Urothelium cell line (cell line): ENCODE results near the gene ZMYND19.
"Not testable (repeated sequence)": the region's sequence is repeated elsewhere in the genome, so short reads cannot be mapped to it uniquely, and the experiment has no call there.

Experiments
- DNase-seq: peaks from one replicate; pipeline ENCODE4 v3.0.0; 2011; ENCODE audit warnings: low spot score, mixed read lengths
- FAIRE-seq: peaks from 2 replicates; lab custom pipeline; 2011; peaks lifted over from hg19 to GRCh38; lab: Jason Lieb, UNC

Gene ZMYND19

DNA sequence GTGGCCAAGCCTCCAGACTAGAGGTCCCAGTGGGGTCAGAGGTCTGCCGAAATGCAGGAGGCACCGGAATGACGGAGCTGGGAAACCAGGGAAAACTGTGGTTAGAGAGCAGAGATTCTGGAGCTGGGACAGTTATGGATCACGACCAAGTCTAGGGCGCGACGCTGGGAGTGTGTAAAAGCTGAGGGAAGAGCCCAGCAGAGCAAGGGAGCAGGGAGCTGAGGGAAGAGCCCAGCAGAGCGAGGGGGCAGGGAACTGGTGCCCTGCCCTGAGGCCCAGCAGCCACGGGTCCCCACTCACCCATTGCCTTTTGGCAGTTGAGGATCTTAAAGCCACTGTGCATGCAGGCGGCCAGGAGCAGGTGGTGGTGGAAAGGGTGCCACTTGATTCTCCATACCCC is 26.2 kb downstream of the ZMYND19 start:
- DNase-seq (no peak), FAIRE-seq (no peak)

DNA sequence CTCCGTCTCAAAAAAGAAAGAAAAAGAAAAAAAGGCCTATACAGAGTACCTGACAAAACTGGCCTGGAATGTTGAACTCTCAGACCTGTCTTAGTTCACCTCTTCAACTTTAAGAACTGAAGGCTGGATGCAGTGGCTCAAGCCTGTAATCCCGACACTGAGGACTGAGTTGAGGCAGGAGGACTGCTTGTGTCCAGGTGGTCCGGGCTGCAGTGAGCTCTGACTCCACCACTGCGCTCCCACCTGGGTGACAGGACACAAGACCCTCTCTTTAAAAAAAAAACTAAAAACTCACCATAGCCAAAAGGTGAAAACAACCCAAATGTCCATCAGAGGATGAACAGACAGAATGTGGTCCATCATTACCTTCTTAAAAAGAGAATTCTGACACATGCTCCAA is 32.2 kb downstream of the ZMYND19 start:
- FAIRE-seq (no peak), DNase-seq (no peak)

DNA sequence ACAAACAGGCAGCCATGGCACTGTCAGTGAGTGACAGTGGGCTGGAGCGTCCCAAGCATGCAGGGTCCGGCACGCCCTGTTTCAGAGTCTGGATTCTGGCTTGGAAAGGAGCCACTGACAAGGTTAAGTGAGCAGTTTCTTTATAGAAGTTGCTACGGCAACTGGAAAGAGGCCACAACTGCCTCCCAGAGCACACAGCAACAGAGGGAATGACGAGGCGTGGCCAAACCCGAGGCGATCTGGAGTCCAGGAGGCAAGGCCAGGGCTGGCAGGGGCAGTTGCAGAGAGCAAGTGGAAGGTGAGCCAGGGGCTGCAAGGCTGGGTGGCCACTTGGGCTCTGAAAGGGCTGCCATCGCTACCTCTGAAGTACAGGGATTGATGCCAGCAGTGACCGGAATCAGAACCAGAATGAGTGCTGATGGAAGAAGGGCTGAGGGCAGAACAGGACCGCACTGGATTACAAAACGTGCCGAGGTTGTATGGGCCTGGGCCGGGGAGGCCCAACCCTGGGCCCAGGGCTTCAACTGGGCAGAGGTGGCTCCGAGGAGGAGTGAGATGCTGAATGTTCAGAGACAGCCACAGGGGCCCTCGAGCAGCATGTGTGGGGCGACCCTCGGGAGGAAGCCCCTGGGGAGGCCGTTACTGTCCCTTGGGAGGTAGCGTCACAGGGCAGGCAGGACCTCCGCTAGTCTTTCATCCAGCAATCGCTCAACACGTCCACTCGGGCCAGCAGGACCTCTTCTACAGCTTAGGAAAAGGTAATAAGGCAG is 34.1 kb downstream of the ZMYND19 start:
- DNase-seq (no peak), FAIRE-seq (no peak)

DNA sequence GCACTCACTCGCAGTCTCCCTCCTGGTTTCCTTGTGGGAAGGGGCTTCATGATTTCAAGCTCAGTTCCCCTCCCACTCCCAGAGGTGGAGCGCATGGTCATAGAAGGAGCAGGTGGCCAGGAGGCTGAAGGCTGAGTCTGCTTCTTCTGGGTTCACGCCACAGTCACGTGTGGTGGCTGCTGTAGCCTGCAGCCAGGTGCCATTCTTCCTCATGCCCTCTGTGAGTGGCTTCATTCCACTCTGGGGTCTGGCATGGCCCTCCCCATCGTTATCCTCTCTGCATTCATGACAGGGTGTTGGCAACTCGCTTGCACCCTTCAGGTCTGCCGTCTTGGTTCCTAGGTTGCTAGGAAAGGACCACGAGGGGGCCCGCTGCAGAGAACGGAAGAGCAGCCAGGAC is 35.1 kb downstream of the ZMYND19 start:
- FAIRE-seq (no peak), DNase-seq (no peak)

DNA sequence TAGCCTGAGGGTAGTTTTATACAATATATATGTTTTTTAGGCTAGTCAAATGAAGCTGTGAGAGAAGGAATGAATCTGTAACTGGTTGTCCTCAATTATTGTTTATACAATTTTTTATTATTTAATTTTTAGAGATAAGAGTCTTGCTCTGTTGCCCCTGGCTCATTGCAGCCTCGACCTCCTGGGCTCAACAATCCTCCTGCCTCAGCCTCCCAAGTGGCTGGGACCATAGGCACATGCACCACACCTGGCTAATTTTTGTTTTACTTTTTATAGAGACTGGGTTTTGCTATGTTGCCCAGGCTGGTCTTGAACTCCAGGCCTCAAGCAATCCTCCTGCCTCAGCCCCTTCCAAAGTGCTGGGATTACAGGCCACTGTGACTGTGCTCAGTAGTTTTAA is 36.0 kb downstream of the ZMYND19 start:
- no peak for FAIRE-seq
- no peak for DNase-seq

DNA sequence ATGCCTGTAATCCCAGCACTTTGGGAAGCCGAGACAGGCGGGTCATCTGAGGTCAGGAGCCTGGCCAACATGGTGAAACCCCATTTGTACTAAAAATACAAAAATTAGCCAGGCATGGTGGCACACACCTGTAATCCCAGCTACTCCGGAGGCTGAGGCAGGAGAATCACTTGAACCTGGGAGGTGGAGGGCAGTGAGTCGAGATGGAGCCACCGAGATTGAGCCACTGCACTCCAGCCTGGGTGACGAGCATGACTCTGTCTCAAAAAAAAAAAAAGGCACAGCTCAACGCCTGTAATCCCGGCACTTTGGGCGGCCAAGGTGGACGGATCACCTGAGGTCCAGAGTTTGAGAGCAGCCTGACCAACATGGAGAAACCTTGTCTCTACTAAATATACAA is 36.7 kb downstream of the ZMYND19 start:
- not testable (repeated sequence) for DNase-seq, FAIRE-seq

DNA sequence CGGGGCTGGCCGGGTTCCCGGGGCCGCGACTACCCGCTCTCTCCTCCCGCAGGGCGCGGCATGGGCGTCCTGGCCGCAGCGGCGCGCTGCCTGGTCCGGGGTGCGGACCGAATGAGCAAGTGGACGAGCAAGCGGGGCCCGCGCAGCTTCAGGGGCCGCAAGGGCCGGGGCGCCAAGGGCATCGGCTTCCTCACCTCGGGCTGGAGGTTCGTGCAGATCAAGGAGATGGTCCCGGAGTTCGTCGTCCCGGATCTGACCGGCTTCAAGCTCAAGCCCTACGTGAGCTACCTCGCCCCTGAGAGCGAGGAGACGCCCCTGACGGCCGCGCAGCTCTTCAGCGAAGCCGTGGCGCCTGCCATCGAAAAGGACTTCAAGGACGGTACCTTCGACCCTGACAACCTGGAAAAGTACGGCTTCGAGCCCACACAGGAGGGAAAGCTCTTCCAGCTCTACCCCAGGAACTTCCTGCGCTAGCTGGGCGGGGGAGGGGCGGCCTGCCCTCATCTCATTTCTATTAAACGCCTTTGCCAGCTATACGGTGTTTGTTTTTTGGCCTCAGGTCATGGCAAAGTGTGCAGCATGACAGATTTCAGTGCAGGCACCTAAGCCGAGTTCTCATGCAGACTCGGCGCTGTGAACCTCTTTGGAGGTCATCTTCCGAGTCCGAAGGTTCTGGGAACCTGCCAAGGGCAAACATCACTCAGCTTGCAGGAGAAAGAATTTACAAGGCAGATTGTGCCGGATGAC is 38.1 kb downstream of the ZMYND19 start:
- DNase-seq = peak; percentile 30
- FAIRE-seq = peak; percentile 5

DNA sequence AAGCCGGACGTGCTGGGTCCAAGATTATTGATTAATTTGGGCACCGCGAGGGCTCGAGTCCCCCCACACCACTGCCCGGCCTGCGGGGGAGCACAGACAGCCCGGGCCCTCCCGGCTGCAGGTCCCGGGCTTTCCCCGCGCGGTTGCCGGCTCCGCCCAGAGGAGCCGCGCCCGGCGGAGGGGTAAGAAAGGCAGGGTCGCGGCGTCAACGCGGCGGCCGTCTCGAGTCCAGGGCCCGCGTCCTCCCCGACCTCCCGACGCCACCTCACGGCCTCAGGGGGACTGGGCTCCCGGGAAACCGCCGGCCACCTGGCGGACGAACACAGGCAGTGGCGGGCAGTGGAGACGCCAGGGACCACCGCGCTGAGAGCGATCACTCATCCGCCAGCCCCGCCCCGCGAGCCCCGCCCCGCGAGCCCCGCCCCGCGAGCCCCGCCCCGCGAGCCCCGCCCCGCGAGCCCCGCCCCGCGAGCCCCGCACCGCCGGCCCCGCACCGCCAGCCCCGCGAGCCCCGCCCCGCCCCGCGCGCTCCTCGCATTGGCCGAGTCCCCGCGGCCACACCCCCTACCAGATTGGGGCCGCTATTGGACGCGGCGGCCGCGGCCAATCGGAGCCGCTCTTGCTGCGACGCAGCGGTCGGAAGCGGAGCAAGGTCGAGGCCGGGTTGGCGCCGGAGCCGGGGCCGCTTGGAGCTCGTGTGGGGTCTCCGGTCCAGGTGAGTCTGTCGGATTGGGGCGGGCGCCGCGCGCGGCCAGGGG is 38.9 kb downstream of the ZMYND19 start, which contains the start of gene MRPL41:
TSS of gene MRPL41 (plus strand) at position 616 of the 758 bp plus-strand sequence. CDS start 203 bp downstream, outside the sequence.
- DNase-seq = peak; percentile 94
- no peak for FAIRE-seq

DNA sequence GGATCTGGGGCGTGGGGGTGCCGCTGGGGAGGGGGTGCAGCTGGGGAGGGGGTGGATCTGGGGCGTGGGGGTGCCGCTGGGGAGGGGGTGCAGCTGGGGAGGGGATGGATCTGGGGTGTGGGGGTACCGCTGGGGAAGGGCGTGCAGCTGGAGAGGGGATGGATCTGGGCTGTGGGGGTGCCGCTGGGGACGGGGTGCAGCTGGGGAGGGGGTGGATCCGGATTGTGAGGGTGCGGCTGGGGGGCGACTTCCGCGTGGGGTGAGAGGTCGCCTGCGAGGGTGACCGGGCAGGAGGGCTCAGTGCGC is 39.4 kb downstream of the ZMYND19 start:
- FAIRE-seq, DNase-seq: not testable (repeated sequence)

DNA sequence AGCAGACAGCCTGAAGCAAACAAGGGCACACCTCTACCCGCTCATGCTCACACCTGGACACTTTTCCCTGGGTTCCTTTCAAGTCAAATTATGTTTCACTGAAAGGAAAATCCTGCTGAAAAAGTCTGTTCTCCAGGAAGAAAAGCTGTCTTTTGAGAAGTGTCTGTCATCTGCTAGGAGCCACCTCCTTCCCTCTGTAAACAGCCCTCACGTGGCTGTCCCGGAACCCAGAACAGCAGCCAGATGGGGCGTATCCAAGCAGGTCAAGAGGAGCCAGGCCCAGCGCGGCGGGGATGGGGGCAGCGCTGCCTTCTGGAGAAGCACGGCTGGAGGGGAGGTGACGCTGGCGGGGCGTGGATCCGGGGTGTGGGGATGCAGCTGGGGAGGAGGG is 40.1 kb downstream of the ZMYND19 start, which contains the start of gene PNPLA7:
TSS of gene PNPLA7 (minus strand) at position 172 of the 391 bp plus-strand sequence. CDS start 205 bp downstream, outside the sequence.
- FAIRE-seq = no peak
- DNase-seq = peak; percentile 78

DNA sequence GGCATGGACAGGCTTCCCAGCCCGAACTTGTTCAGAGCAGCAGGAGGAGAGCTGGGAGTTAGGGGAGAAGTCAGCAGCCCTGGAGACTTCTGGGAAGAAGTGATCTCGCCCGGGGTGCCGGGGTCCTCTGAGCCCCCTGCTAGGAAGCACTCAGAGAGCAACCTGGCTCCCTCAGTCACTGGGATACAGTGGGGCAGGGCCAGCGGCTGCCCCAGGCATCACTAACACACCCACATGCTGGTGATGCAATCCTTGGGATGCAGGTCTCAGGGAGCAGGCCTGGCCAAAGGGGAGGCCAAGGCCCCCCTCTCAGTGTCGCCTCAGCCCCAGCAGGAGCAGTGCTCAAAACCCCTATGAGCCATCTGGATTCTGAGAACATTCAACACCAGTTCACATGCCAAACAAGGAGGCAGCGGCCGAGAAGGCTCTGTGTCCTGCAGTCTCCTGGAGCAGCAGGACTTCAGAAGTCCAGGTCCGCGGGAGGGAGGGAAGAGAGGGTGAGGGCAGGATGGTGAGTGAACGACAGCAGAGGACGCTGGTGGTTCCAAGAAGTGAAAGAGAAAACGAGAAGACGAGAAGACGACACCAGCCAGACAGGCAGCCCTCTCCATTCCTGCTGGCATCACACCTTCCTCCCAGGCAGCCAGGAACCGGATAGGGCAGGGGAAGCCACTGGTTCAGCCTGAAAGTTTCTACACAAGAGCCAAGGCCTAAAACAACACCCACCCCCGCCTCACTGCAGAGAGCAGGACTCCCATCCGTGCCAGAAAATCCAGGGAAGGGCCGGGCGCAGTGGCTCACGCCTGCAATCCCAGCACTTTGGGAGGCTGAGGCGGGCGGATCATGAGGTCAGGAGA is 42.4 kb downstream of the ZMYND19 start:
- FAIRE-seq (no peak), DNase-seq (no peak)

DNA sequence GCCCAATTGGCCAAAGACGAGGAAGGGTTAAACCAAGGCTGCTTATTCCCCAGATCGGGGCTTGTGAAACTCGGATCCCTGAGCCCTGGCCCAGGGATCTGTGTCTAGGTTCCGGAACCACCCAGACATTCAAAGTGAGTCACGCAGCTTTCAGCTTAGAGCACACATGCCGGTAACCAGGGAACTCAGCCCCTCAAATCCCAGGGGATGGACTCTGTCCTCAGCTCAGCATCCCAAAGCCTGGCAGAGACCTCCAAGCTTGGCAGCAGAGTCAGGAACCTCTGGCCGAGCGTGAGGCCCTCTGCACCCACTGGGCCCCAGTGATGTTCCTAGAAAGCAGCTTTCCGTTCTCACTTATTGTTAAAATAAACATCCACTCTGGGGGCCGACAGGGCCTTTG is 45.2 kb downstream of the ZMYND19 start:
- FAIRE-seq (no peak), DNase-seq (no peak)

DNA sequence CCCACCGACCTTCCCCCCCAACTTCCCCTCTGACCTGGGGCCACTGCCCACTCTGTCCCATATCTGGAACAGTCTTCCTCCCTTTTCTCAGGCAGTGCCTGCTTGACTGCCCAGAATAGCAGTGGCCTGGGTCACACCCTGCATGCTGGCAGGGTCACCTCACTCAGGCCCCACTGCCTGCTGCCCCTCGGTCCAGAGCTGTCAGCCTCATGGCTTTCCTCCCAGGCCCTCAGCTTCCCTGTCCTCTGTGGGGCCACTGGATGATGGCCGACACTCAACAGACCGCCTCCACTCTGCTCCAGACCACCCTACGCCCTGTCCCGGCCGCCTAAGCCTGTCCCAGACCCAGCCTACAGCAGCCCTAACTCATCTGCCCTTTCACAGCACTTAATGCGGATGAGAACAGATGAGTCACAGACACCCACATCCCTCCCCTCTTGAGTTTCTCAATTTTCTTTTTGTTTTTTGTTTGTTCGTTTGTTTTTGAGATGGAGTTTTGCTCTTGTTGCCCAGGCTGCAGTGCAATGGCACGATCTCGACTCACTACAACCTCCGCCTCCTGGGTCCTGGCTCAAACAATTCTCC is 46.0 kb downstream of the ZMYND19 start:
- DNase-seq = no peak
- no peak for FAIRE-seq

DNA sequence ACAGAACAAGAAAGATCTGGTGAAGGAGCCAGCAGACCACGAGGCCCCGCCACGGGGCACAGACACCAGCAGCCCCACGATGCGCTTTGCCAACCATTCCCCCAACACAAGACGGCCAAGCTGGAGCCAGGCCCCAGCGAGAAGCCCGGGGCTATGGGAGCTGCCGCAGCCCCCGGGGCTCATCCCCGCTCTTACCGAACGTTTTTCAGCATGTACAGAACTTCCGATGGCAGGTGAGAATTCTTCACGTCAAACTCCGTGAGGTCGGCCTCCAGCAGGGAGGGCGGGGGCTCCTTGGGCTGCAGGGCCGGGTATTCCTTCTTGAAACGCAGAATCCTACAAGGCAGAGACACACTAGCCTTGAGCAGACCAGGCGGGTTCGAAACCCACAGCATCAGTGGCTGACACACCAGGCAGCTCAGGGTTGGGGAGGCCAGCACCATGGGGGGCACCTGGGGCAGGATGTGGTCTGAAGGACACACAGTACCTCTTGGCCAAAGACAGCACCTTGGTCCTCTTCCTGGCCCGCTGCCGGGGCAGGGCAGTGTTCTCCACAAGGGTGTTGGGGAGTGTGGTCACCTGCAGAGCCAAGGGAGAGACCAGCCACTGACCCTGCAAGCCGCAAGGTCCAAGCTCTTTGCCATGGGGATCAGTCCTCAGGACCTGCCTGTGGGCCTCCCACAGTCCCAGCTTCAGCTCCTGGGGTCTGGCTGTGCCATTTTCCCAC is 46.9 kb downstream of the ZMYND19 start:
- DNase-seq = no peak
- no peak for FAIRE-seq

DNA sequence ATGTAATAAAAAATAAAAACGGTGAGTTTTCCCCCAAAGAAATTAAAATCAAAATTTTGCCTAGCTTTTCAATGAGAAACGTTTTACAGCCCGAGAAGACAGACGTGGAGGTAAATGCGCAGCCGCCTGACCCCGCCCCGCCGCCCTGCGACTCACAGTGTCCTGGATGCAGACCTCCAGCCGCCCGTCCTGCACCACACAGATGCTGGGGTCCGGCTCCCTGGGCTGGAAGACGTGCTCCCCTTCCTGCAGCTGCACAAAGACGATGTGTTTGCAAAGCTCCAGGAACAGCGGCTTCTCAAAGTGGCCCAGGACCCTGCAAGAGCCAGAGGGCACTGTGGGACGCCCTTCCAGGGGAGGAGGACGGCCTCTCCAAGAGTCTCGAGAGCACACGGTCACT is 47.8 kb downstream of the ZMYND19 start:
- FAIRE-seq (no peak), DNase-seq (no peak)

DNA sequence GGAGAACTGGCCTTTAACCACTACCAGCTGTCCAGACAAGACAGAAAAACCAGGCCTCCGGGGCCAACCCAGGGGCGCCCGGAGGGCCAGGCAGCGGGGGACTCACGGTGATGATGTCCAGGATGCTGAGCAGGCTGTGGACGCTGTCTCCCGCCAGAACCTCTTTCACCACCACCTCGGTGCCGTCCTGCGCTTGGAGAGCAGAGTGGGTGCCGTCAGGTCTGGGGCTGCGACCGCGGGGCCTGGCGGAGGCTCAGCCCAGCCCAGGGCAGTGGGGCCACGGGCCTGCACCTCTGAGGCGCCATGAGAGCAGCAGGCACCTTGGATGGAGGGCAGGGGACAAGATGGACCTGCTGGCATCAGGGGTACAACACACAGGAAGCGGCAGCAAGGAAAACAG is 49.8 kb downstream of the ZMYND19 start:
- no peak for FAIRE-seq
- DNase-seq = no peak

DNA sequence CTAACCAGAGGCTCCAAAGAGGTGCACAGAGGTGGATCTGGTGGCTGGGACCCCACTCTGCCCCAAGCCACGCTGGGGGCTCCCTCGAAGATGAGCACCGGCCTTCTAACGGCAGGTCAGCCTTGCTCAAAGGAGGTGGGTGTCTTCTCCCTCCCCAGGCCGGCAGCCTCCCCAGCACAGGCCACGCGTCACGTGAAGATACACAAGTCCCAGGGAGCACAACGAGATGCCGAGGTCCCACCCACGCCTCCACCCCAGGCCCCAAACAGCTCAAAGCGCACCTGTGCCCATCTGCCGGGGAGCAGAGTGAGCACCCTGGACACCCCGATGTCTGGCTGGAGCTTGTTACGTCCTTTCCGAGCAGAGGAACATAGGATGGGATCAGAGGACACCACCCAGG is 52.3 kb downstream of the ZMYND19 start:
- no peak for FAIRE-seq

DNA sequence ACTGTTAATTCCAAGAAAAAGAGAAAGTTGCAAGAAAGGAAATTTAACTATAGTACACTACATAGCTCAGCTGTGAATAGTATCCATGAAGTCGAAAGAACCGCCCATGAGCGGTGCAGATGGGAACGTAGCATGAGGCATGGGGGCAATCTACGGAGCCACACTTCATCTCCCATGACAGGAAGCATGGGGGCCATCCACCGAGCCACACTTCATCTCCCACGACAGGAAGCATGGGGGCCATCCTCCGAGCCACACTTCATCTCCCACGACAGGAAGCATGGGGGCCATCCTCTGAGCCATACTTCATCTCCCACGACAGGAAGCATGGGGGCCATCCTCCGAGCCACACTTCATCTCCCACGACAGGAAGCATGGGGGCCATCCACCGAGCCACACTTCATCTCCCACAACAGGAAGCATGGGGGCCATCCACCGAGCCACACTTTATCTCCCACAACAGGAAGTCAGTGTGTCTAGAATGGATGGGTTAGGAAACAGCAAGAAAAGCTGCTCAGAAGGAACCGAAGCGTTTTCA is 53.6 kb downstream of the ZMYND19 start:
- FAIRE-seq, DNase-seq: not testable (repeated sequence)

More for the DNA sequence above, 52.3 kb downstream of the ZMYND19 start:
- DNase-seq = no peak

DNA sequence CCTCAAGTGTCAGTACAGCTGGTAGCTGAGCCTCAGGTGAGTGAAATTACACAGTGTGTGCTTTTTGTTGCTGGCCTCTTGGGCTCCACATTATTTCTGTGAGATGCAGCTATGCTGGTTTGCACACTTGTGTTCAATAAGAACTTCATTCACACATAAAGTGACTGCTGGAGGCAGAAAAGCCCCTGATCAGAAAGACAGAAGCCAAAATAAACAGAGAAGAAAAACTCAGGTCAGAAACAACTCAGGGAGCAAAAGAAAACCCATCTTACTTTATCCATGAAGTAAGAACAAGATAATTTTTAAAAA is 55.2 kb downstream of the ZMYND19 start:
- DNase-seq (no peak), FAIRE-seq (no peak)
